PC-9 (cell line): ENCODE measurements around the gene HOXD10. TPM values are rescaled to one million over a fixed set of nuclear protein-coding genes. Genes with fewer than 3 reads are reported as not detected.

Experiments used
- BruUV-seq: library from RNA; stranded (reverse); fragments of 400-500 nt; replicated peaks from 2 replicates; lab custom pipeline; 2021; lab: Mats Ljungman, UMichigan
- CTCF ChIA-PET: fragments of 300-600 bp; sonication (Branson Sonifier 250); formaldehyde crosslinking; loops from one replicate; lab custom pipeline; 2022; ENCODE audit warnings: antibody characterized with exemption; lab: Charles Lee
- POLR2A ChIA-PET: fragments of 300-600 bp; sonication (Branson Sonifier 250); formaldehyde crosslinking; loops from one replicate; lab custom pipeline; 2022; ENCODE audit warnings: antibody characterized with exemption; ENCODE audit not compliant: unreplicated experiment; lab: Charles Lee
- DNase-seq, 2 experiments: peaks; one replicate each; pipeline versions ENCODE4 v3.0.0 to v3.0.0-alpha.2; 2015 to 2022; ENCODE audit warnings: mixed read lengths in 1 of 2
- H2AFZ ChIP-seq: fragments of 200-600 bp; sonication (generic); 2 replicates; pipeline ENCODE4 v1.8.1; 2017; ENCODE audit warnings: antibody characterized with exemption
- H3F3A ChIP-seq: fragments of 200-600 bp; sonication (generic); 2 replicates; pipeline ENCODE4 v1.8.1; 2017; ENCODE audit warnings: antibody characterized with exemption, mild to moderate bottlenecking, low read depth; ENCODE audit not compliant: insufficient read depth
- H3K27ac ChIP-seq: fragments of 200-600 bp; sonication (generic); 2 replicates; pipeline ENCODE4 v1.6.1; 2016; ENCODE audit warnings: mixed run types
- H3K27me3 ChIP-seq: fragments of 200-600 bp; sonication (generic); 2 replicates; pipeline ENCODE4 v1.6.1; 2016; ENCODE audit warnings: low read depth, mixed run types; ENCODE audit not compliant: insufficient read depth
- H3K36me3 ChIP-seq: fragments of 200-600 bp; sonication (generic); 2 replicates; pipeline ENCODE4 v1.6.1; 2016; ENCODE audit warnings: low read depth, mixed run types
- H3K4me1 ChIP-seq: fragments of 200-600 bp; sonication (generic); replicated peaks from 2 replicates; pipeline ENCODE4 v1.6.1; 2016; ENCODE audit warnings: mixed run types; ENCODE audit not compliant: insufficient read depth
- H3K4me2 ChIP-seq: fragments of 200-600 bp; sonication (generic); 2 replicates; pipeline ENCODE4 v1.6.1; 2017; ENCODE audit warnings: mixed run types
- H3K4me3 ChIP-seq: fragments of 200-600 bp; sonication (generic); 2 replicates; pipeline ENCODE4 v1.6.1; 2016; ENCODE audit warnings: mixed run types
- H3K79me2 ChIP-seq: fragments of 200-600 bp; sonication (generic); 2 replicates; pipeline ENCODE4 v1.6.1; 2017; ENCODE audit warnings: low read depth, mixed run types
- H3K9me2 ChIP-seq: fragments of 200-600 bp; sonication (generic); 2 replicates; pipeline ENCODE4 v1.8.1; 2017; ENCODE audit warnings: mild to moderate bottlenecking; ENCODE audit not compliant: insufficient read depth
- H3K9me3 ChIP-seq: fragments of 200-600 bp; sonication (generic); 2 replicates; pipeline ENCODE4 v1.8.1; 2016; ENCODE audit warnings: low read depth; ENCODE audit not compliant: insufficient read depth
- H4K20me1 ChIP-seq: fragments of 200-600 bp; sonication (generic); 2 replicates; pipeline ENCODE4 v1.8.1; 2017; ENCODE audit not compliant: insufficient read depth
- CTCF ChIP-seq: fragments of 200-600 bp; sonication (generic); conservative IDR thresholded peaks from 2 replicates; pipeline ENCODE4 v1.6.1; 2017; ENCODE audit warnings: mixed run types, antibody characterized with exemption, mild to moderate bottlenecking, moderate library complexity
- EZH2 ChIP-seq: fragments of 200-600 bp; sonication (generic); IDR thresholded peaks from 2 replicates; pipeline ENCODE4 v1.8.0; 2017; ENCODE audit warnings: antibody characterized with exemption, low read depth
- intact Hi-C: fragments of 100-400 bp; cut with micrococcal nuclease; formaldehyde crosslinking; loops from one replicate; pipeline ENCODE4 v1.10.0; 2022; ENCODE audit not compliant: unreplicated experiment
- total RNA-seq: library from RNA; stranded (reverse); gene quantifications from 2 replicates; pipeline ENCODE4 v1.2.3, GENCODE V29; 2021

HOXD10 gene
- total RNA-seq, 1 experiment from 2014 or later = not detected

GRCh38 chr2:176130147-176130956, 13.8 kb downstream of the HOXD10 start:
- CTCF ChIA-PET = interaction anchor here (0.6 to 1.6 kb wide), 3 partner anchors 424 to 521 kb away, joined by 3 to 5 read pairs (median 3); no protein-coding TSS in a partner anchor
- intact Hi-C loops = no loop called here
- no peaks in the 10 kb centered on the region for H3F3A ChIP-seq
- H3K4me2 ChIP-seq = peak overlapping the region; percentile 63
- H3K9me3 ChIP-seq = no peaks in the 10 kb centered on the region
- no peak overlapping the region for H3K27ac ChIP-seq
- H3K4me3 ChIP-seq = peak overlapping the region; percentile 32; the same call in 1 of the 2 replicates
- H2AFZ ChIP-seq = no peak overlapping the region; the same call in 1 of the 2 replicates
- peak in 1 of 2 experiments; percentile 36 for DNase-seq
- no peaks in the 10 kb centered on the region for H3K9me2 ChIP-seq
- H3K27me3 ChIP-seq = peaks cover 43% of the 10 kb centered on the region
- no TSS peak for BruUV-seq
- peak; percentile 97 for TF ChIP-seq EZH2
- TF ChIP-seq CTCF = no peak
- POLR2A ChIA-PET = interaction anchor here (0.5 to 0.6 kb wide), 2 partner anchors 486 to 963 kb away, joined by 6 to 8 read pairs; no protein-coding TSS in a partner anchor
- H4K20me1 ChIP-seq = no peaks in the 10 kb centered on the region
- no peaks in the 10 kb centered on the region for H3K4me1 ChIP-seq
- no peaks in the 10 kb centered on the region for H3K36me3 ChIP-seq
- H3K79me2 ChIP-seq = no peaks in the 10 kb centered on the region

- Histone ChIP-seq H4K20me1 (no peaks in the 10 kb centered on the region), H3K27ac (no peak overlapping the region), H3K9me3 (no peaks in the 10 kb centered on the region), H2AFZ (no peak overlapping the region; the same call in 1 of the 2 replicates), H3F3A (no peaks in the 10 kb centered on the region), H3K4me2 (peak overlapping the region; percentile 63), H3K27me3 (peaks cover 36% of the 10 kb centered on the region), H3K79me2 (no peaks in the 10 kb centered on the region), H3K36me3 (no peaks in the 10 kb centered on the region), H3K4me1 (no peaks in the 10 kb centered on the region), H3K4me3 (peak overlapping the region; percentile 32; the same call in 1 of the 2 replicates), H3K9me2 (no peaks in the 10 kb centered on the region)
- CTCF ChIA-PET = interaction anchor here (0.6 to 1.6 kb wide), 4 partner anchors 504 to 1204 kb away, joined by 3 to 20 read pairs (median 6); no protein-coding TSS in a partner anchor
- intact Hi-C loops = no loop called here
- BruUV-seq = no TSS peak
- DNase-seq = no peak
- no peak for TF ChIP-seq CTCF
- TF ChIP-seq EZH2 = no peak
- POLR2A ChIA-PET = interaction anchor here (0.5 to 0.6 kb wide), 2 partner anchors 485 to 964 kb away, joined by 6 to 8 read pairs; no protein-coding TSS in a partner anchor
Observed at GRCh38 chr2:176130957-176131847, 14.6 kb downstream of the HOXD10 start.

- Histone ChIP-seq H3K79me2 (no peaks in the 10 kb centered on the region), H3K4me1 (no peaks in the 10 kb centered on the region), H3K4me2 (no peak overlapping the region), H3K9me3 (no peaks in the 10 kb centered on the region), H3K9me2 (no peaks in the 10 kb centered on the region), H3K27ac (no peak overlapping the region), H2AFZ (no peak overlapping the region), H3K4me3 (no peak overlapping the region), H4K20me1 (no peaks in the 10 kb centered on the region), H3F3A (no peaks in the 10 kb centered on the region), H3K27me3 (peaks cover 32% of the 10 kb centered on the region), H3K36me3 (no peaks in the 10 kb centered on the region)
- no peak for DNase-seq
- TF ChIP-seq CTCF (no peak), EZH2 (no peak)
- CTCF ChIA-PET = interaction anchor here (1.6 kb wide), 1 partner anchor 520 kb away, joined by 5 read pairs; no protein-coding TSS in a partner anchor
- POLR2A ChIA-PET = no interaction called here
- BruUV-seq = no TSS peak
- intact Hi-C loops = no loop called here
Observed at GRCh38 chr2:176131848-176132158, 15.2 kb downstream of the HOXD10 start.
